ENCODE results near the gene KNSTRN.

KNSTRN gene

GRCh38 chr15:40382580-40383456 is at the start of gene KNSTRN:
TSS of gene KNSTRN (plus strand) at chr15:40382721. CDS start at chr15:40382836, 115 bp downstream.
- peak; percentile 96 for DNase-seq

- no peak for DNase-seq
Measured at GRCh38 chr15:40333922-40334492, 48.5 kb upstream of the KNSTRN start.

- no peak for DNase-seq
Measured at GRCh38 chr15:40334541-40334940, 48.0 kb upstream of the KNSTRN start.

GRCh38 chr15:40334941-40335795 is 47.4 kb upstream of the KNSTRN start:
- no peak for DNase-seq

- no peak for DNase-seq
Measured at GRCh38 chr15:40335938-40336743, 46.4 kb upstream of the KNSTRN start.

- no peak for DNase-seq
Measured at GRCh38 chr15:40336744-40337122, 45.8 kb upstream of the KNSTRN start.

- DNase-seq, result no peak
Measured at GRCh38 chr15:40337597-40337996, 44.9 kb upstream of the KNSTRN start.

GRCh38 chr15:40338041-40338657 is 44.4 kb upstream of the KNSTRN start:
- DNase-seq, result peak; percentile 84

GRCh38 chr15:40338921-40339620 is 43.5 kb upstream of the KNSTRN start:
- DNase-seq, result no peak

GRCh38 chr15:40339621-40339945 is 42.9 kb upstream of the KNSTRN start:
- no peak for DNase-seq

GRCh38 chr15:40340038-40340739 is 42.3 kb upstream of the KNSTRN start:
- no peak for DNase-seq

GRCh38 chr15:40340740-40341400 is 41.7 kb upstream of the KNSTRN start, which contains the start of gene CCDC9B:
TSS of gene CCDC9B (minus strand) at chr15:40340939. CDS start at chr15:40340819, 120 bp downstream.
- no peak for DNase-seq

- no peak for DNase-seq
Measured at GRCh38 chr15:40342416-40343320, 39.9 kb upstream of the KNSTRN start.

- no peak for DNase-seq
Measured at GRCh38 chr15:40343512-40343911, 39.0 kb upstream of the KNSTRN start.

- no peak for DNase-seq
Measured at GRCh38 chr15:40344217-40344616, 38.3 kb upstream of the KNSTRN start.

GRCh38 chr15:40344631-40345120 is 37.8 kb upstream of the KNSTRN start:
- peak; percentile 79 for DNase-seq

GRCh38 chr15:40345225-40345866 is 37.2 kb upstream of the KNSTRN start:
- DNase-seq, result no peak

- DNase-seq, result no peak
Measured at GRCh38 chr15:40345867-40346578, 36.5 kb upstream of the KNSTRN start.
